ENCODE results near the gene MIR17HG. TPM values are rescaled to one million over a fixed set of nuclear protein-coding genes. Genes with fewer than 3 reads are reported as not detected.

MIR17HG gene
- polyA plus RNA-seq, 1 donor from 2014 or later, result 0.16 TPM

GRCh38 chr13:91370501-91370900 lies 23.0 kb downstream of the MIR17HG start:
- Mint-ChIP-seq H3K9me3 (no peaks in the 10 kb centered on the region), H3K4me1 (peaks cover 0 to 3% (median 2%) of the 10 kb centered on the region in 3 donors), H3K27me3 (no peaks in the 10 kb centered on the region), H3K27ac (no peak overlapping the region), H3K36me3 (peaks cover 2% of the 10 kb centered on the region), H3K4me3 (peak overlapping the region in 1 of 4 donors; percentile 6)

GRCh38 chr13:91372911-91373310 lies 25.4 kb downstream of the MIR17HG start:
- Mint-ChIP-seq H3K9me3 (no peaks in the 10 kb centered on the region), H3K4me3 (no peak overlapping the region), H3K27ac (no peak overlapping the region), H3K27me3 (no peaks in the 10 kb centered on the region), H3K4me1 (peaks cover 0 to 3% (median 2%) of the 10 kb centered on the region in 3 donors), H3K36me3 (no peaks in the 10 kb centered on the region)

GRCh38 chr13:91375116-91375729 lies 27.7 kb downstream of the MIR17HG start:
- Mint-ChIP-seq H3K9me3 (peaks cover 0 to 1% (median 0%) of the 10 kb centered on the region in 3 donors), H3K36me3 (no peaks in the 10 kb centered on the region), H3K4me3 (no peak overlapping the region), H3K4me1 (peaks cover 0 to 3% (median 2%) of the 10 kb centered on the region in 3 donors), H3K27ac (no peak overlapping the region), H3K27me3 (no peaks in the 10 kb centered on the region)

- H3K27ac Mint-ChIP-seq, result no peak overlapping the region
- peaks cover 0 to 3% (median 0%) of the 10 kb centered on the region in 3 donors for H3K4me1 Mint-ChIP-seq
- H3K36me3 Mint-ChIP-seq, result peaks cover 3% of the 10 kb centered on the region
- H3K4me3 Mint-ChIP-seq, result no peak overlapping the region
- H3K27me3 Mint-ChIP-seq, result no peaks in the 10 kb centered on the region
- H3K9me3 Mint-ChIP-seq, result peaks cover 0 to 1% (median 0%) of the 10 kb centered on the region in 3 donors
Measured at GRCh38 chr13:91381371-91381770, 33.9 kb downstream of the MIR17HG start.

GRCh38 chr13:91383836-91384235 lies 36.3 kb downstream of the MIR17HG start:
- no peak overlapping the region for H3K27ac Mint-ChIP-seq
- peaks cover 0 to 3% (median 0%) of the 10 kb centered on the region in 3 donors for H3K4me1 Mint-ChIP-seq
- H3K27me3 Mint-ChIP-seq, result peaks cover 4% of the 10 kb centered on the region
- H3K9me3 Mint-ChIP-seq, result peaks cover 0 to 1% (median 0%) of the 10 kb centered on the region in 3 donors
- H3K4me3 Mint-ChIP-seq, result no peak overlapping the region
- H3K36me3 Mint-ChIP-seq, result peaks cover 3% of the 10 kb centered on the region

GRCh38 chr13:91384896-91385295 lies 37.4 kb downstream of the MIR17HG start:
- peaks cover 0 to 3% (median 0%) of the 10 kb centered on the region in 3 donors for H3K4me1 Mint-ChIP-seq
- no peaks in the 10 kb centered on the region for H3K9me3 Mint-ChIP-seq
- peaks cover 3% of the 10 kb centered on the region for H3K36me3 Mint-ChIP-seq
- no peak overlapping the region for H3K27ac Mint-ChIP-seq
- peaks cover 5% of the 10 kb centered on the region for H3K27me3 Mint-ChIP-seq
- no peak overlapping the region for H3K4me3 Mint-ChIP-seq

GRCh38 chr13:91389186-91389585 lies 41.7 kb downstream of the MIR17HG start:
- no peak overlapping the region for H3K4me3 Mint-ChIP-seq
- no peaks in the 10 kb centered on the region for H3K9me3 Mint-ChIP-seq
- no peaks in the 10 kb centered on the region for H3K36me3 Mint-ChIP-seq
- no peak overlapping the region for H3K27ac Mint-ChIP-seq
- H3K27me3 Mint-ChIP-seq, result peaks cover 19% of the 10 kb centered on the region
- H3K4me1 Mint-ChIP-seq, result no peaks in the 10 kb centered on the region

GRCh38 chr13:91397595-91397994 lies 50.1 kb downstream of the MIR17HG start:
- H3K27me3 Mint-ChIP-seq, result peaks cover 11% of the 10 kb centered on the region
- H3K27ac Mint-ChIP-seq, result no peak overlapping the region
- no peaks in the 10 kb centered on the region for H3K9me3 Mint-ChIP-seq
- H3K4me3 Mint-ChIP-seq, result peak overlapping the region in 1 of 4 donors; percentile 87
- no peaks in the 10 kb centered on the region for H3K36me3 Mint-ChIP-seq
- peaks cover 10 to 21% (median 12%) of the 10 kb centered on the region in 3 donors for H3K4me1 Mint-ChIP-seq

- Mint-ChIP-seq H3K36me3 (no peaks in the 10 kb centered on the region), H3K4me3 (peak within 1 kb of the TSS; percentile 79 to 93 (median 85)), H3K27me3 (peaks cover 11% of the 10 kb centered on the region), H3K4me1 (peaks cover 10 to 21% (median 14%) of the 10 kb centered on the region in 3 donors), H3K27ac (peak within 1 kb of the TSS in 2 of 3 donors; percentile 1 to 40), H3K9me3 (no peaks in the 10 kb centered on the region)
Measured at GRCh38 chr13:91398413-91399188, 51.1 kb downstream of the MIR17HG start, which contains the start of gene GPC5. Gene GPC5, plus strand, starts transcription at chr13:91398621.

- no peak overlapping the region for H3K27ac Mint-ChIP-seq
- H3K27me3 Mint-ChIP-seq, result peaks cover 7% of the 10 kb centered on the region
- peaks cover 10 to 21% (median 14%) of the 10 kb centered on the region in 3 donors for H3K4me1 Mint-ChIP-seq
- H3K36me3 Mint-ChIP-seq, result no peaks in the 10 kb centered on the region
- no peaks in the 10 kb centered on the region for H3K9me3 Mint-ChIP-seq
- H3K4me3 Mint-ChIP-seq, result peak overlapping the region; percentile 79 to 93 (median 85)
Measured at GRCh38 chr13:91399189-91400062, 51.9 kb downstream of the MIR17HG start.

GRCh38 chr13:91400063-91400399 lies 52.5 kb downstream of the MIR17HG start:
- Mint-ChIP-seq H3K4me1 (peaks cover 10 to 21% (median 14%) of the 10 kb centered on the region in 3 donors), H3K4me3 (peak overlapping the region in 3 of 4 donors; percentile 79 to 93 (median 90)), H3K27me3 (peaks cover 7% of the 10 kb centered on the region), H3K9me3 (no peaks in the 10 kb centered on the region), H3K27ac (no peak overlapping the region), H3K36me3 (no peaks in the 10 kb centered on the region)

- H3K36me3 Mint-ChIP-seq, result peaks cover 2% of the 10 kb centered on the region
- H3K9me3 Mint-ChIP-seq, result no peaks in the 10 kb centered on the region
- H3K27me3 Mint-ChIP-seq, result peaks cover 7% of the 10 kb centered on the region
- H3K4me1 Mint-ChIP-seq, result peaks cover 15 to 21% (median 19%) of the 10 kb centered on the region in 3 donors
- peak overlapping the region in 1 of 3 donors; percentile 53 for H3K27ac Mint-ChIP-seq
- H3K4me3 Mint-ChIP-seq, result peak overlapping the region in 2 of 4 donors; percentile 8 to 53
Measured at GRCh38 chr13:91400671-91401070, 53.2 kb downstream of the MIR17HG start.

GRCh38 chr13:91401920-91402319 lies 54.4 kb downstream of the MIR17HG start:
- H3K36me3 Mint-ChIP-seq, result peaks cover 2% of the 10 kb centered on the region
- peaks cover 7% of the 10 kb centered on the region for H3K27me3 Mint-ChIP-seq
- H3K27ac Mint-ChIP-seq, result peak overlapping the region in 1 of 3 donors; percentile 47
- H3K9me3 Mint-ChIP-seq, result peaks cover 0 to 3% (median 0%) of the 10 kb centered on the region in 3 donors
- H3K4me1 Mint-ChIP-seq, result peaks cover 15 to 25% (median 19%) of the 10 kb centered on the region in 3 donors
- peak overlapping the region in 2 of 4 donors; percentile 49 to 73 for H3K4me3 Mint-ChIP-seq
